ENCODE measurements around the gene GOLGA7B.

GRCh38 chr10:97800474-97800873, 49.2 kb upstream of the GOLGA7B start:
- no peak for TF ChIP-seq ZNF70 (CRISPR knock-in tag; IDR thresholded peaks at IDR 0.05)
- TF ChIP-seq, protein P1, sequence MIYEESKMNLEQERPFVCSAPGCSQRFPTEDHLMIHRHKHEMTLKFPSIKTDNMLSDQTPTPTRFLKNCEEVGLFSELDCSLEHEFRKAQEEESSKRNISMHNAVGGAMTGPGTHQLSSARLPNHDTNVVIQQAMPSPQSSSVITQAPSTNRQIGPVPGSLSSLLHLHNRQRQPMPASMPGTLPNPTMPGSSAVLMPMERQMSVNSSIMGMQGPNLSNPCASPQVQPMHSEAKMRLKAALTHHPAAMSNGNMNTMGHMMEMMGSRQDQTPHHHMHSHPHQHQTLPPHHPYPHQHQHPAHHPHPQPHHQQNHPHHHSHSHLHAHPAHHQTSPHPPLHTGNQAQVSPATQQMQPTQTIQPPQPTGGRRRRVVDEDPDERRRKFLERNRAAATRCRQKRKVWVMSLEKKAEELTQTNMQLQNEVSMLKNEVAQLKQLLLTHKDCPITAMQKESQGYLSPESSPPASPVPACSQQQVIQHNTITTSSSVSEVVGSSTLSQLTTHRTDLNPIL (CRISPR knock-in tag; IDR thresholded peaks at IDR 0.05; ENCODE audit: low read depth), result no peak
- no peak for TF ChIP-seq ZFP3 (CRISPR knock-in tag; IDR thresholded peaks at IDR 0.05)
- TF ChIP-seq CSDC2 (CRISPR knock-in tag; IDR thresholded peaks at IDR 0.05), result no peak
- TF ChIP-seq, protein P2, sequence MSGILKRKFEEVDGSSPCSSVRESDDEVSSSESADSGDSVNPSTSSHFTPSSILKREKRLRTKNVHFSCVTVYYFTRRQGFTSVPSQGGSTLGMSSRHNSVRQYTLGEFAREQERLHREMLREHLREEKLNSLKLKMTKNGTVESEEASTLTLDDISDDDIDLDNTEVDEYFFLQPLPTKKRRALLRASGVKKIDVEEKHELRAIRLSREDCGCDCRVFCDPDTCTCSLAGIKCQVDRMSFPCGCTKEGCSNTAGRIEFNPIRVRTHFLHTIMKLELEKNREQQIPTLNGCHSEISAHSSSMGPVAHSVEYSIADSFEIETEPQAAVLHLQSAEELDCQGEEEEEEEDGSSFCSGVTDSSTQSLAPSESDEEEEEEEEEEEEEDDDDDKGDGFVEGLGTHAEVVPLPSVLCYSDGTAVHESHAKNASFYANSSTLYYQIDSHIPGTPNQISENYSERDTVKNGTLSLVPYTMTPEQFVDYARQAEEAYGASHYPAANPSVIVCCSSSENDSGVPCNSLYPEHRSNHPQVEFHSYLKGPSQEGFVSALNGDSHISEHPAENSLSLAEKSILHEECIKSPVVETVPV (CRISPR knock-in tag; IDR thresholded peaks at IDR 0.05), result no peak
- TF ChIP-seq TCF4 (CRISPR knock-in tag; IDR thresholded peaks at IDR 0.05; ENCODE audit: borderline replicate concordance), result no peak
- no peak for TF ChIP-seq ESRRG (CRISPR knock-in tag; IDR thresholded peaks at IDR 0.05)
- no peak for TF ChIP-seq RARB (CRISPR knock-in tag; IDR thresholded peaks at IDR 0.05)
- TF ChIP-seq ARNTL (CRISPR knock-in tag; IDR thresholded peaks at IDR 0.05; ENCODE audit: borderline replicate concordance, low read depth), result no peak

All from SK-N-SH treated with all-trans-retinoic acid at 6 μM for 48 hours (cell line).